CD1c-positive myeloid dendritic cell (primary cell): ENCODE data around the gene ZNF431.
A peak's percentile ranks its signal among the peaks of the same experiment; 100 is the strongest.
"Not testable (repeated sequence)": the region's sequence is repeated elsewhere in the genome, so short reads cannot be mapped to it uniquely, and the experiment has no call there.

Experiments
- DNase-seq: peaks from one replicate; pipeline ENCODE4 v3.0.0-alpha.2; 2016; ENCODE audit errors: extremely low spot score

The ZNF431 gene

DNA sequence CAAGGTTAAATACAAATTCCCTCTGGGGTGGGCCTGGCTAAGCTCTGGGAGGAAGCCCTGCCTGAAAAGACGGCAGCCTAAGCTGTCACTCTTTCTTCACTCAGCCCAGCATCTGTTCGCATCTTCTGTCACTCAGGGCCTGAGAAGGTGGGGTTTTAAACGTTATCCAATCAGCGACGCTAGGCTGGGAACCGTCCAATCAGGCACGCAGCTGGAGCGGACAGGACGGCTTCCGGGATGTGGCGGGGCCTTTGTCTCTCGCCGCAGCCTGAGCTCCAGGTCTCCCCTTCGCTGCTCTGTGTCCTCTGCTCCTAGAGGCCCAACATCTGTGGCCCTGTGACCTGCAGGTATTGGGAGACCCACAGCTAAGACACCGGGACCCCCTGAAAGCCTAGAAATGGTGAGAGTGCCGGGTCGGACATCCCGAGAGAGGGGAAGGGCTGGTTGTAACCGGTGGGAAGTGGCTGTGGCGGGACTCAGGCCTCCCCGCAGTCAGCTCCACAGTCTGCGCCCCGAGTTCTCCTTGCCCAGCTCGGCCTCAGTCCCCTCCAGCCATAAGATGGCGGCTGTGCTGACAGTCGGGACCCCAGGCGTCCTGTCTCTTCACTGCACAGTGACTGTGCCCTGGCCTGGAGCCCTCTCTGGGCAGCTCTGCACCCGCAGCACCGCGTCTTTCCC, at the start of gene ZNF431:
TSS of gene ZNF431 (plus strand) at position 254 of the 678 bp plus-strand sequence. CDS start at position 398, 144 bp downstream.
- peak; percentile 96 for DNase-seq

DNA sequence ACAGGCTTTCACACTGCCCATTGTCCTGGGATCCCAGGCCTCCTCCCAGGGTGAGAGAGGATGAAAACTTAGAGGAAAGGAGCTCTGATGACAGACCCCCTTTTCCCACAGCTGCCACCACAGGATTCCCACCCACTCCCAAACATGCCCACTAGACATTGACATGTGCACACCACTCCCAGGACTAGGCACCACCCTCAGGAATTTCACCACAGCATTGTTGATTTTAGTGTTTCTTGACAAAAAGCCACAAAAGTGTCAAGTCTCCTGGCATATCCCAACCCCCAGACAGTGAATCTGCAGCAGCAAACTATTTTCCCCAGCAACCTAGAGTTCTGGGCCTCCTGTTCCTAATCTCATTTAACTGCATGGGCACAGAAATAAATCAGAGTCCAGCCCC, 49.7 kb upstream of the ZNF431 start:
- no peak for DNase-seq

DNA sequence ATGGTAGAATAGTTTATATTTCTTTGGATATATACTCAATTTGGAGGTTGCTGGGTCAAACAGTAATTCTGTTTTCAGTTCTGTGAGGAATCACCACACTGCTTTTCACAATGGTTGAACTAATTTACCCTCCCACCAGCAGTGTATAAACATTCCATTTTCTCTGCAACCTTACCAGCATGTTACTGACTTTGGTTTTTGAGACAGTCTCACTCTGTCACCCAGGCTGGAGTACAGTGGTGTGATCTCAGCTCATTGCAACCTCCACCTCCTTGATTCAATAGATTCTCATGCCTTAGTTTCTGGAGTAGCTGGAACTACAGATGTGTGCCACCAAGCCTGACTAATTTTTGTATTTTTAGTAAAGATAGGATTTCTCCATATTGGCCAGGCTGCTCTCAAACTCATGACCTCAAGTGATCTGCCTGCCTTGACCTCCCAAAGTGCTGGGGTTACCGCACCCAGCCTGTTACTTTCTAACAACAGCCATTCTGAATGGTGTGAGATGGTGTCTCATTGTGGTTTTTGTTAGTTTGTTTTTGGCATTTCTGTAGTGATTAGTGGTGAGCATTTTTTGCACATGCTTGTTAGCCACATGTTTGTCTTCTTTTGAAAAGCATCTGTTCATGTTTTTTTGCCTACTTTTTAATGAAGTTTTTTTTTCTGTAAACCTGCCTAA, 47.4 kb upstream of the ZNF431 start:
- no peak for DNase-seq

DNA sequence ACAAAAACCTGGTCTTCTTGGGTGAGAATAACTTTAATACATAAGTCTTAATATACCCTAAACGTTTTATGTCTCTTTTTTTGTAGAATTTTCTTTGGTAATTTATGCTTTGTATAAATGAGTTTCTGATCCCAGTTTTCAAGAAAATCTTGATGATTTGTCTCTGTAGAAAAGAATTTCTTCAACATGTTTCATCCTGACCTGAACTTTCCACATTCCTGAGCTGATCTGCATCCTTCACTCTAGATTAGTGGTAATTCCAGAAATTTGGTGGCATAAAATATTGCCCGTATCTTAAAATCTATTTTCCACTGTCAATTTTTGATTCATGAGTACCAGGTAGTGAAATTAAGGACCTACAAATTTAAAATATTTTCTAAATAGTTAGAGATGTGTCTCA, 43.5 kb upstream of the ZNF431 start:
- no peak for DNase-seq

DNA sequence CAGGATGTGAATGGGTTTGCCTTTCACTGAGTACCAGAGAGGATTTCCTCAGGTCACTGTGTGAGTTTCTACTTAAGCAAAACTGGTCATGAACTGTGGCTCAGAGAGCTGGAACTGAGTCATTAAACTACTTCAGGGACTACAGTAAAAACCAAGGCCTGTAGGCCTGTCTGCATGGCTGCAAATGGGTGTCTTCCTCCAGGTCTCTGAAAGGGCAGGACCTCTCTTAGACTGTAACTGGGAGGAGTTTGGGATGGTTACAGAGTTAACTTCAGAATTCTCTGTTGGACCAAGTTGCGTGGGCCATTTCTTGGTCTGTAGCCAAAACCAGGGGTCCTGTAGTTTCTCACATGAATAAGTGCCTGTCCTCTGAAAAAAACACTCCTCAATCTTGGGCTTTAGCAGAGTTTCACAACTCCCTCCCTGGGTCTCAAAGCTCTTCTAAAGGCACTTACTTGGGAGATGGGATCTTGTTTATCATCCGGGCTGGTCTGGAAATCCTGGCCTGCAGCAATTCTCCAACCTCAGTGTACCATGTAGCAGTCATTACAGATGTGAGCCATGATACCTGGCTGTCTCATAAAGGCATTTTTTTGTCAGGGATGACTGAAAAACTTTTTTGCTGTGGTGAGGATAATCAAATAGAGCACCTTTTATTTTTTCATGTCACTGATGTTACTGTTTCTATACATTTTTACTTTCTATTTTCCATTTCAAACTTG, 40.2 kb upstream of the ZNF431 start:
- no peak for DNase-seq

DNA sequence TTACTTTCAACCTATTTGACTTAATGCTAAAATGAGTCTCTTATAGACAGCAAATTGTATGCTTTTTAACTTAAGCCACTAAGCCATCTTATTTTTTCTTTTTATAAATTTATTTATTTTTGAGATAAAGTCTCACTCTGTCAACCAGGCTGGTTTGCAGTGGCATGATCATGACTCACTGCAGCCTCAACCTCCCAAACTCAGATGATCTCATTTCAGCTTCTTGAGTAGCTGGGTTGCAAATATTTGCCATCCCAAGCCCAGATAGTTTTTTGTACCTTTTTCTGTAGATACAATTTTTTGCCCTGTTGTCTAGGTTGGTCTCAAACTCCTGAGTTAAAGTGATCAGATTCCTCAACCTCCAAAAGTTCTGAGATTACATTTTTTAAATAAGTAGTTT, 32.7 kb upstream of the ZNF431 start:
- no peak for DNase-seq

DNA sequence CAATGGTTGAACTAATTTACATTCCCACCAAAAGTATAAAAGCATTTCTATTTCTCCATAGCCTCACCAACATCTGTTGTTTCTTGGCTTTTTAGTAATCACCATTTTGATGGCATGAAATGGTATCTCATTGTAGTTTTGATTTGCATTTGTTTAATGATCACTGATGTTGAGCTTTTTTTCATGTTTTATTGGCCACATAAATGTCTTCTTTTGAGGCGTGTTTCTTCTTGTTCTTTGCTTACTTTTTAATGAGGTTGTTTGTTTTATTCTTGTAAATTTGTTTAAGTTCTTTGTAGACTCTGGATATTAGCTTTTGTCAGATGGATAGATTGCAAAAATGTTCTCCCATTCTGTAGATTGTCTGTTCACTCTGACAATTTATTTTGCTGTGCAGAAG, 31.7 kb upstream of the ZNF431 start:
- DNase-seq: no peak

DNA sequence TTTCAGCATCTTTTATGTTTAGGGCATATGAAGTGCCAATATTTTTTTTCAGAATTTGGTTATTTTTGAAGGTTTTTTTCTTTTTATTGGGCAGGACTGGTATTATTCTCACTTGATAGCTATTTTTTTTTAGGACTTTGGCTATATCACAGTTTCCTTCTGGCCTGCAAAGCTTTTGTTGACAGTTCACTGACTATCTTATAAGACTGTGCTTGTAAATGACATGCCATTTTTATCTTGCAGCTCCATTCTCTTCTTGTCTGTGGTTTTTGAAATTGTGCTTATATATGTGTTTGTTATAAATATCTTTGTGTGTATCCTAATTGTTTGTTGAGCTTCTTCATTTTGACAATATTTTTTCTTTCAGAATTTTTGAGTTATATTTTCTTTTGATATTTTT, 26.4 kb upstream of the ZNF431 start:
- no peak for DNase-seq

DNA sequence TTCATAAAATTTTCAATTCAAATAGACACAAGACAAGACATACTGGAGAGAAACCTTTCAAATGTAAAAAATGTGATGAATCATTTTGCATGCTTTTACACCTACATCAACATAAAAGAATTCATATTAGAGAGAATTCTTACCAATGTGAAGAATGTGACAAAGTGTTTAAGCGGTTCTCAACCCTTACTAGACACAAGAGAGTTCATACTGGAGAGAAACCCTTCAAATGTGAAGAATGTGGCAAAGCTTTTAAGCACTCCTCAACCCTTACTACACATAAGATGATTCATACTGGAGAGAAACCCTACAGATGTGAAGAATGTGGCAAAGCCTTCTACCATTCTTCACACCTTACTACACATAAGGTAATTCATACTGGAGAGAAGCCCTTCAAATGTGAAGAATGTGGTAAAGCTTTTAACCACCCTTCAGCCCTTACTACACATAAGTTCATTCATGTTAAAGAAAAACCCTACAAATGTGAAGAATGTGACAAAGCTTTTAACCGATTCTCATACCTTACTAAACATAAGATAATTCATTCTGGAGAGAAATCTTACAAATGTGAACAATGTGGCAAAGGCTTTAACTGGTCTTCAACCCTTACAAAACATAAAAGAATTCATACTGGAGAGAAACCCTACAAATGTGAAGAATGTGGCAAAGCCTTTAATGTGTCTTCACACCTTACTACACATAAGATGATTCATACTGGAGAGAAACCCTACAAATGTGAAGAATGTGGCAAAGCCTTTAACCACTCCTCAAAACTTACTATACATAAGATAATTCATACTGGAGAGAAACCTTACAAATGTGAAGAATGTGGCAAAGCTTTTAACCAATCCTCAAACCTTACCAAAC, 24.6 kb upstream of the ZNF431 start:
- no peak for DNase-seq

DNA sequence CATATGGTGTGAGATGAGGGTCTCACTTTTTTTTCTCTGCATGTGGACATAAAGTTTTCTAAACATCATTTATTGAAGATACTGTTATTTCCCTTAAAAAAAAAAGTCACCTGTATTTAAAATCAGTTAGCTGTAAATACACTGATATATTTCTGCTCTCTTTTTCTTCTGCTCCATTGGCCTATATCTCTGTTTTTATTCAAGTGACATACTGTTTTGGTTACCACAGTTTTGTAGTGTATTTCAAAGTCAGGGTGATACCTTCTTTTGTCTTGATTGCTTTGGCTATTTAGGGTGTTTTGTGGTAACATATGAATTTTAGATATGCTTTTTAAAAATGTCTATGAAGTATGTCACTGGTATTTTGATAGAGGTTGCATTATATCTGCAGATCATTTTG, 15.8 kb upstream of the ZNF431 start:
- DNase-seq: no peak

DNA sequence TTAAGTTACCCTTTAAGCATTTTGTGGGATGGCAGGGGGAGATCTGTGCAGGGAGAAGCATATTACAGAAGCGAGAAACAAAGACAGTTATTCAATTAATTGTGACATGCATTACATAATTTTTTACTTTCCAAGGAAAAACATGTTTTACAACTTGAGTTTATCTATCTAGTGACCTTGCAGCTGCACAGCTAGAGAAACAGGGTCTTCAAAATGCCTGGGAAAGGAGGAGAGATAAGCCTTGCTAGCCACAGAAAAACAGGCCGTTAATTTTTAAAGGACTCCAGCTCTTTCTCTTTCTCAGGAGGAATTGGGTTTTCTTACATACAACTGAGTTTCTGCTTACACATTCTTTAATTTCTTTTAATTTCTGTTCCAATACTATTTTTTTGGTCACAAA, 14.8 kb upstream of the ZNF431 start:
- DNase-seq: no peak

DNA sequence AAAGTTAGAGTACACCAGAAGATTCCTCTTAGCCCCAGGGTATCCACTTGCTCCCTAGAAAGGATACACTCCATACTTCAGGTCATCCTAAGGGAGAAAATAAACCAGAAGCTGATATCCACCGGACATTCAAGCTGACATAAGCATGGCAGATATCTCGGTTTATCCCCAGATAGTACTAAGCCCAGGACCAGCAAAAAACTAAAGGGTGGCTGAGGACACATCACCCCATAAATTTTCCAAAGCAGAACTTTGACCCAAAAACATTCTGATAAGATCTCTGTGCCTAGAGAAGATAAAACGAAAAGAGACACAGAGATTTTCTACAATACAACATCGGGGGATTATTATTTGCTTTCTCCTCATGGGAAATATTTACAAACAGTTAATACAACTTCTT, 13.9 kb upstream of the ZNF431 start:
- DNase-seq: no peak

DNA sequence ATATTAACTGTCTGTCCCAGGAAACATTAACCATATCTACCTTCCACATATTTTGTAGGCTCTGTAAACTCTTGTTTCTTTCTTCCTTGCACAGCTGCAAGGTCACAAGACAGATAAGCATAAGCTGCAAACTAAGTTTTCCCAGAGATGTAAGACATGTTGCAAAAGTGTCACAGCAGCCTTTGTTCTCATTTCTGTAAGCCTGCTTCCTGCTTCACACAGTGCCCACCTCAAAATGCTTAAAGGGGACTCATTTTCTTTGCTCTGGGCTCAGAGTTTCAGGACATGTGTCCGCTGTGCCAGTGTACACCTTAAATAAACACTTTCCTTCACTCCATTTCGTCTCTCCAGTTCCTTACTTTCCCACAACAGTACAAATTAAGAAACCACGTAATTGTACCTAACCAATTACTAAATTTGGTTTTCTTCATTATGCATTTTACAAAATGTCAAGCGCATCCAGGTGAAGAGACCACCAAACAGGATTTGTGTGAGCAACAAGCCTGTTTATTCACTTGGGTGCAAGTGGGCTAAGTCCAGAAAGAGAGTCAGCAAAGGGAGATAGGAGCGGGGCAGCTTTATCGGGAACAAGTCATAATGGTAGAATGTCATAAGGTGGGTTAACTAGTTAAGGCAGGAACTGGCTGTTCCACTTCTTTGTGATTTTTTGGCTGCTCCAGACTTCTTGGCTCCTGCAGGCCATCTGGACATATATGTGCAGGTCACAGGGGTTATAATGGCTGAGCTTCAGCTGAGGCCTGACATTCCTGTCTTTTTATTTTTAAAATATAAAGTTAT, 12.7 kb upstream of the ZNF431 start:
- no peak for DNase-seq

DNA sequence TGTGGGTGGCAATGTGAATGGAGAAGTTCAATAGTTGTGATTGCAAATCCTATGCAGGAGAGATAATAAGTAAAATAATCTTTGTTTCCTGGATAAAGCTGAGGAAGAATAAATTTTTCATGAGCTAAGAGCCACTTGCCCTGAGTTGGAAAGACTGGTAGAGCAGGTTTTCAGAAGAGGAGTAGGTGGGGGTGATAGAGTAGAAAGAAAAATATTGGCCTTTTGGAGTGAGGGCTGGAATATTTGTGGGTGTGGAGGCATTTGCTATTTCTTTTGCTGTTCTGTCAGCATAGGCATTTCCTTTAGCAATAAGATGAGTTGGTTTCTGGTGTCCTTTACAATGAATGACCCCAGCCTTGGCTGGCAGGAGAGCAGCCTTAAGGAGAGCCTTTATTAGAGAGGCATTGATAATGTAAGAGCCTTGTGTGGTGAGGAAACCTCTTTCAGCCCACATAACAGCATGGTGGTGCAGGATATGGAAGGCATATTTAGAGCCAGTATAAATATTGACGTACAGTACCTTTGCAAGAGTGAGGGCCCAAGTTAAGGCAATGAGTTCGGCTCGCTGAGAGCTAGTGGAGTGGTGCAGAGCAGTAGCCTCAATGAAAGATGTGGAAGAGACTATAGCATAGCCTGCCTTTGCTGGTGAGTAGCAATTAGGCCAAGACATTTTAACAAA, 11.6 kb upstream of the ZNF431 start:
- DNase-seq: no peak

DNA sequence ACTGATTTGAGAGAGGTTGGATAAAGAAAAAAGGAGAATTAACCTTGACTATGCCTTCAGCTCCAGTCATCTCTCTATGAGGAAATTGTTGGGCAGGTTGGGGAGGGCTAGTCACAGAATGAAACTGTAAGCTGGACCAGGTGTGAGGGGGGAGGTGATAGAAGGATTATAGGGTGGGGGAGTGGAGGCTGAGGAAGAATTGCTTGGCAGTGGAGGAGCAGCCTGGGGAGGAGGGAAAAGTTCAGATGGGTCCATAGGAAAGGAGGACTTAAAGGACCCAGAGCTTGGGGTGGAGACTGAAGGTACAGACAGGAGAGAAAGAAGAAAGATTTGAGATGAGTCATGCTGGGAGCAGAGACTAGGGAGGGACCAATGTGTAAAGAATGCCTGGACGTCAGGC, 8.2 kb upstream of the ZNF431 start:
- DNase-seq: no peak

DNA sequence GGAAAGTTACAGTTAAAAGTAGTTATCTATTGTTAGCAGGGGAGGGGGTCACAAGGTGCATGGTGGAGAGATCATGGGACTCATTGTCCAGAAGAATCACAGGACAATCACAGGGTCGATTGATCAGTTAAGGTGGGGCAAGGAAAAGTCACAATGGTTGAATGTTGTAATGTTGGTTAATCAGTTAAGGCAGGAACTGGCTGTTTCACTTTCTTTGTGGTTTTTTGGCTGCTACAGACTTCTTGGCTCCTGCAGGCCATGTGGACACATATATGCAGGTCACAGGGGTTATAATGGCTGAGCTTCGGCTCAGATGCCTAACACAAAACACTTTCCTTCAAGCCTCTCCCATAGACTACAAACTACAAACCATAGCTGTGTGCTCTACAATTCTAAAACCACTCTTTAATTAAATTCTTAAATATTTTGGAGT, 6.9 kb upstream of the ZNF431 start:
- no peak for DNase-seq

DNA sequence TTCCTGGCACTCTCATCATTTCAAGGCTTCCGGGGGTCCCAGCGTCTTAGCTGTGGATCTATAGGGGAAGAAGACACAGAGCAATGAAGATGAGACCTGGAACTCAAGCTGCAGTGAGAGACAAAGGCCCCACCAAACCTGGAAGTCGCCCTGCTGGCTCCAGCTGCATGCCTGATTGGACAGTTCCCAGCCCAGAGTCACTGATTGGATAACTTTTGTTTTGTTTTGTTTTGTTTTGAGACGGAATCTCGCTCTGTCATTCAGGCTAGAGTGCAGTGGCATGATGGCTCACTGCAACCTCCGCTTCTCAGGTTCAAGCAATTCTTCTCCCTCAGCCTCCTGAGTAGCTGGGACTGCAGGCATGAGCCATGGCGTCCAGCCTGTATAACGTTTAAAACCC, 6.4 kb upstream of the ZNF431 start:
- DNase-seq: no peak

DNA sequence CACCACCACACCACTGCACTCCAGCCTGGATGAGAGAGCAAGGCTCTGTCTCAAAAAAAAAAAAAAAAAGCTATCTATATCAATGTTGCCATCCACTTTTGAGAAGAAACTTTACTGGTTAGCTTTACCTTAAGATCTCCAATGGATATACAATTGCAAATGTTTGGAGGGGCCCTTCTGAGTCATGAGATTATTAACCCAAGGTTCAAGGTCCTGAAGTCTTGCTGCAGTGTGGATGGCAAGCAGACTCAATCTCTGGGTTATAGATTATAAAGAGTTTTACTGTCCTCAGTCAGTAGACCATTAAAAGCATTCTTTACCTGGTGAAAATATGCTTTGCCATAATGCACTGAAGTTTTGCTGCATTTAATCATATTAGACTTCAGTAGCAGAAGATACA, 3.7 kb upstream of the ZNF431 start:
- DNase-seq: no peak

DNA sequence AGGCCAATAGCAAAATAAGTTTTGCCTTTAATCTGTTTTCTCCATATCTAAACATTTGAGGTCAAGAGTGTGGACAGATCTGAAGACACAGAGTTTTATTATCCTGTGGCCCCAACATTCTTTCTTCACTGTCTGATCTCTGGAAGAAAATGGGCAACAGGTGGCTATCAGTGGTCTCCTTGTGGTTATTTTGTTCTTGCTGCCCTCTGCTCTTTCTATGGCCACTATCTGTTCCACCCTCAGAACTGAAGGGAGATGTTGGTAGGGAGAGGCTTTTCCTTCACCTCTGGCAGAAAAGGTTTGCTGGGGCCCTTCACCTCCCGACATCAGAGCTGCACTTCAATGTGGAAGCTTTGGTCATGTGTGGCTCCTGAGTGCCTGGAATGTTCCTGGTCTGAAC, 834 bp upstream of the ZNF431 start:
- DNase-seq: not testable (repeated sequence)

DNA sequence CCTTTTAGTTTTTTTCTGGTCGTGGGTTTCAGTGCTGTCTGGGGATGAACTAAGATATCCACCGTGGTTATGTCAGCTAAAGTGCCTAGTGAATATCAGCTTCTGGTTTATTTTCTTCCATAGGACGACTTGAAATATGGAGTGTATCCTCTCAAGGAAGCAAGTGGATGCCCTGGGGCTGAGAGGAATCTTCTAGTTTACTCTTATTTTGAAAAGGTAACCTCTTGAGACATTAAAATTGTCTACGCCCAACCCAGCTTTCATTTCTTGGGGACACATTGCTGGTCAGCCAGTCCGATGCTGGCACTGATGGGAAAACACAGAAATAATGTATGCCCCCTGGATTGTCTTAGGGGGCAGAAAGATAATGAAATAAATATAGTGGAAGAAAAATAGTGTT, 1.6 kb downstream of the ZNF431 start:
- no peak for DNase-seq

DNA sequence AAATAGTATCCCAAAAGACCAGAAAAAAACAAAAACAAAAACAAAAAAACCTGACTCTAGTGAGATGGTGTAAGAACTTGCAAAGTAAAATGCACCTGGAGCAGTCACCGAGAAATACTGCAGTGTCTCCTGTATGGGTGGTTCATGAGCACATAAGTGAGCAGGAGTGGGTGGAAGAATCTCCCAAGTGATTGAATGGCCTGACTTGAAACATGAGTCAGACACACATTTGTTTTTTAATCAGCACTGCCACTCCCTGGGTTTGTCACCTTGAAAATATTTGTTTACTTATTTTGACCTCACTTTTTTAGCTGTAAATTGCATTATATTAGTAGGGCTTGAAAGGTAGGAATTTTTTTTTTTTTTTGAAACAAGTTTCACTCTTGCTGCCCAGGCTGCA, 2.0 kb downstream of the ZNF431 start:
- no peak for DNase-seq
